HepG2 (cell line): ENCODE results near the gene STRN3.

Source experiments
- CEBPB ChIP-seq: IDR thresholded peaks from 2 replicates; pipeline ENCODE4 v1.6.1; 2011; ENCODE audit warnings: low read depth, low read length, improper control_type of control experiment, borderline replicate concordance
- CTCF ChIP-seq: sonication (generic); formaldehyde crosslinking; IDR thresholded peaks from 2 replicates; pipeline ENCODE4 v1.5.0; 2020; ENCODE audit warnings: mild to moderate bottlenecking, missing genetic modification reagents, moderate library complexity
- EP300 ChIP-seq, 3 experiments: sonication (generic) in 1 of 3; formaldehyde crosslinking in 1 of 3; IDR thresholded peaks; 2 replicates each; pipeline versions ENCODE4 v1.5.1 to v1.6.1; 2011 to 2020; ENCODE audit warnings: low read depth in 2 of 3, low read length in 2 of 3, borderline replicate concordance in 1 of 3, improper control_type of control experiment in 1 of 3, mild to moderate bottlenecking in 1 of 3, missing genetic modification reagents in 1 of 3, moderate library complexity in 1 of 3
- MYNN ChIP-seq: sonication (generic); formaldehyde crosslinking; IDR thresholded peaks from 2 replicates; pipeline ENCODE4 v1.4.0; 2020; ENCODE audit warnings: mild to moderate bottlenecking, low read depth, missing genetic modification reagents
- POLR2AphosphoS5 ChIP-seq: IDR thresholded peaks from 2 replicates; pipeline ENCODE4 v1.6.1; 2012; ENCODE audit warnings: low read depth, low read length
- PREB ChIP-seq: sonication (generic); formaldehyde crosslinking; IDR thresholded peaks from 2 replicates; pipeline ENCODE4 v1.4.0; 2020; ENCODE audit warnings: missing genetic modification reagents
- REST ChIP-seq, 2 experiments: IDR thresholded peaks; 2 replicates each; pipeline ENCODE4 v1.6.1; 2011 to 2012; ENCODE audit warnings: low read length in 2 of 2, borderline replicate concordance in 1 of 2, low read depth in 1 of 2, mild to moderate bottlenecking in 1 of 2, moderate library complexity in 1 of 2
- ZNF24 ChIP-seq: fragments of 450-650 bp; IDR thresholded peaks from 2 replicates; pipeline ENCODE4 v1.6.1; 2017; ENCODE audit warnings: antibody characterized with exemption, mild to moderate bottlenecking

GRCh38 chr14:31037709-31038221 lies 11.6 kb upstream of the STRN3 start:
- TF ChIP-seq PREB (CRISPR knock-in tag) (no peak), POLR2AphosphoS5 (no peak), EP300 (IDR thresholded peaks at IDR 0.05; ENCODE audit: low read depth in 2 of 2, low read length in 2 of 2) (peak; percentile 74 to 87; a peak in 2 of 4 replicates), EP300 (CRISPR knock-in tag; IDR thresholded peaks at IDR 0.05; ENCODE audit: borderline replicate concordance) (0 out of 2 replicates have a peak, but pooled peaks have one; percentile 48), ZNF24 (no peak), CTCF (no peak), REST (IDR thresholded peaks at IDR 0.05; ENCODE audit: borderline replicate concordance in 1 of 2, low read depth in 1 of 2, low read length in 2 of 2) (no peak), CEBPB (peak; percentile 100), MYNN (CRISPR knock-in tag) (no peak)
